HAP-1 (cell line): ENCODE measurements around the gene ALG10.
"Not testable (repeated sequence)": the region's sequence is repeated elsewhere in the genome, so short reads cannot be mapped to it uniquely, and the experiment has no call there.

Experiments used
- DNase-seq, 2 experiments: peaks; one replicate each; pipeline ENCODE4 v3.0.0-alpha.2; 2016 to 2020; ENCODE audit warnings: low spot score in 2 of 2
- H3K27me3 ChIP-seq: fragments of 250-450 bp; sonication (Bioruptor Pico); 2 replicates; pipeline ENCODE4 v1.5.1; 2020; ENCODE audit warnings: low read depth, mild to moderate bottlenecking, moderate library complexity
- H3K36me3 ChIP-seq: fragments of 250-450 bp; sonication (Bioruptor Pico); replicated peaks from 2 replicates; pipeline ENCODE4 v1.5.1; 2020; ENCODE audit warnings: mild to moderate bottlenecking
- H3K4me1 ChIP-seq: fragments of 250-450 bp; sonication (Bioruptor Pico); 2 replicates; pipeline ENCODE4 v1.5.1; 2020; ENCODE audit warnings: mild to moderate bottlenecking
- H3K4me3 ChIP-seq: fragments of 250-450 bp; sonication (Bioruptor Pico); 2 replicates; pipeline ENCODE4 v1.5.1; 2020; ENCODE audit warnings: mild to moderate bottlenecking, moderate library complexity
- H3K9me3 ChIP-seq: fragments of 250-450 bp; sonication (Bioruptor Pico); 2 replicates; pipeline ENCODE4 v1.5.1; 2020; ENCODE audit warnings: mild to moderate bottlenecking, moderate library complexity
- in situ Hi-C: fragments of 300-500 bp; cut with MboI; formaldehyde crosslinking; loops from 3 replicates; pipeline ENCODE4 v1.14.3; 2020; ENCODE audit warnings: low sequenced_read_pairs, inconsistent platforms, mixed read lengths

ALG10 gene, protein sequence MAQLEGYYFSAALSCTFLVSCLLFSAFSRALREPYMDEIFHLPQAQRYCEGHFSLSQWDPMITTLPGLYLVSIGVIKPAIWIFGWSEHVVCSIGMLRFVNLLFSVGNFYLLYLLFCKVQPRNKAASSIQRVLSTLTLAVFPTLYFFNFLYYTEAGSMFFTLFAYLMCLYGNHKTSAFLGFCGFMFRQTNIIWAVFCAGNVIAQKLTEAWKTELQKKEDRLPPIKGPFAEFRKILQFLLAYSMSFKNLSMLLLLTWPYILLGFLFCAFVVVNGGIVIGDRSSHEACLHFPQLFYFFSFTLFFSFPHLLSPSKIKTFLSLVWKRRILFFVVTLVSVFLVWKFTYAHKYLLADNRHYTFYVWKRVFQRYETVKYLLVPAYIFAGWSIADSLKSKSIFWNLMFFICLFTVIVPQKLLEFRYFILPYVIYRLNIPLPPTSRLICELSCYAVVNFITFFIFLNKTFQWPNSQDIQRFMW

DNA sequence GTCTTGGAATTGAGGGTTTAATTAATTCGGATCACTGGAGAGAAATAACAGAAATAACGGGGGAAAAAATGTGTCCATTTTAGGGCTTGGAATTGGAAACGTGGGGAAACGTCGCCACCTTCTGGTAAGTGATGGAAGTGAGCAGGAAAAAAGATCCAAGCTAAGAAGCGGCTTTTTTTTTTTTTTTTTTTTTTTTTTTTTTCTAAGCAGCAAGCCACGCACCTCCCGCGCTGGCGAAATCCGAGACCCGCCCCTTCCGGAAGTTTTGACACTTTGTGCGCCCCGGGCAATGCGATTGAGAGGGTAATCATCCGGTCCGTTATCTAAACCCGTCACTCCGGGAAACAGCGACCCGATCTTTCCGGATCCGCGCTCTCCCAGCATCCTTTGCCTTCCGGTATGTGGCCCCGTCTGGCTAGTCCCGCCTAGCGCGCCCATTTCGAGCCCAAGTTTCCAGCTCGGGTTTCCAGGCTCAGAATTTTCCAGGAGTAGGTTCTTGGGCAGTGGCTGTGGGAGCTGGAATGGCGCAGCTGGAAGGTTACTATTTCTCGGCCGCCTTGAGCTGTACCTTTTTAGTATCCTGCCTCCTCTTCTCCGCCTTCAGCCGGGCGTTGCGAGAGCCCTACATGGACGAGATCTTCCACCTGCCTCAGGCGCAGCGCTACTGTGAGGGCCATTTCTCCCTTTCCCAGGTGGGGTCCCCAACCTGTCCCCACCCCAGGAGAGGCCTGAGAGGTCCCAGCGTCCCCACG is at the start of gene ALG10:
ALG10 (plus strand) TSS at position 418 of the 752 bp plus-strand sequence; CDS start at position 522, 104 bp downstream.
- in situ Hi-C loops, result loop anchor here (5.0 to 25.0 kb wide), 2 partner anchors 1085 to 1265 kb away; partner anchors contain the start of gene YARS2
- Histone ChIP-seq H3K27me3 (no peaks in the 10 kb centered on the region), H3K4me1 (peaks cover 5% of the 10 kb centered on the region; the same call in 1 of the 2 replicates), H3K9me3 (no peaks in the 10 kb centered on the region), H3K36me3 (peaks cover 3% of the 10 kb centered on the region), H3K4me3 (peak within 1 kb of the TSS; percentile 77)
- peak; percentile 82 to 97 for DNase-seq

DNA sequence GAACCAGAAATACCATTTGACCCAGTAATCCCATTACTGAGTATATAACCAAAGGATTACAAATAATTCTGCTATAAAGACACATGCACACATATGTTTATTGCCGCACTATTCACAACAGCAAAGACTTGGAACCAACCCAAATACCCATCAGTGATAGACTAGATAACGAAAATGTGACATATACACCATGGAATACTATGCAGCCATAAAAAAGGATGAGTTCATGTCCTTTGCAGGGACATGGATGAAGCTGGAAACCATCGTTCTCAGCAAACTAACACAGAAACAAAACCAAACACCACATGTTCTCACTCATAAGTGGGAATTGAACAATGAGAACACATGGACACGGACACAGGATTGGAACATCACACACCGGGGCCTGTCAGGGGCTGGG is 49.4 kb upstream of the ALG10 start:
- in situ Hi-C loops, H3K4me3 ChIP-seq: not testable (repeated sequence)

DNA sequence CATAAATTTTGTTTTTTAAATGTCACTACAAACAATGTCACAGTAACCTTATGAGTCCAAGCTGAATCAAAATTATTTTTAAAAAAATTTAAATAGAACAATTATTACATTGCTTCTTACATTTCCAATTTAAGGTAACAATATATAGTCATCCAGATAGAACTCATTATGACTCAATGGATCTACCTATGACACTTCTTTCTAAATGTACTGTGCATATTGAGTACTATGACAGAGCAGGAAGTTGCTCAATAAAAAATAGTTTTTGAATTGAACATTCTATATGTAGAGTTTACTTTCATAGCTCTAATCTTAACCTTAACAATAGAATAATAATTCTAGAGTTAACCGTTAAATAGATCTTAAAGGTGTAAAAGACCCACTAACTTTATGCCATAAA is 44.4 kb upstream of the ALG10 start:
- Histone ChIP-seq H3K9me3 (no peaks in the 10 kb centered on the region), H3K27me3 (no peaks in the 10 kb centered on the region), H3K4me1 (no peaks in the 10 kb centered on the region), H3K4me3 (no peak overlapping the region), H3K36me3 (no peaks in the 10 kb centered on the region)
- in situ Hi-C loops, result no loop called here
- DNase-seq, result no peak

More for the DNA sequence above, 49.4 kb upstream of the ALG10 start:
- not testable (repeated sequence) for H3K27me3 ChIP-seq, H3K36me3 ChIP-seq, DNase-seq, H3K4me1 ChIP-seq, H3K9me3 ChIP-seq

DNA sequence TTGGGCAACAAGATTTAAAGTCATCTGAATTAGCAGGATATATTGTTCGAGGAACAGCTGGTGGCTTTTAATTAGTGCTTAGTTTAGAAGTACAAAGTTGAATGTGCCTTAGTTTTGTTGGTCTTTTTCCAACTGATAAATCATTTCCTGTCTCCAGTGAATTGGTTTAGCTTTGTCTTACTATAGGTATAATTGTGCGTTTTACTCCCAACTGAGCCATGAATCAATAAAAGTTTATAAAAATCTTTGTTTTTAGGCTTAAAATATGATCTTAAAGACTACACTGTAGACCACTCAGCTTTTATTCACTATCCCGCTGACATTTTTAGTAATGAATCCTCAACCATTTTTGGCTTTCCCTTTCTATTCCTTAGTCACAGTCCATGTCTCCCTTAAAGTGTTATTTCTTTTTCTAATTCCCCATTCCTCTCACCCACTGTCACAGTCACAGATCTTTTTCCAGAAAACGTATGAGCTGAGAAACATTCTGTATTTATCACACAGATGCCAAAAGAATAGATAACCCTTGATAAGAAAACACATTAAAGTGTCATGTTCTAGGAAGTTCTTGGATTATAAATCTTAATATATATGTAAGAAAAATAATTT is 34.0 kb upstream of the ALG10 start:
- no peak for DNase-seq
- Histone ChIP-seq H3K36me3 (no peaks in the 10 kb centered on the region), H3K4me3 (no peak overlapping the region), H3K27me3 (no peaks in the 10 kb centered on the region), H3K9me3 (no peaks in the 10 kb centered on the region), H3K4me1 (no peaks in the 10 kb centered on the region)
- in situ Hi-C loops, result no loop called here

DNA sequence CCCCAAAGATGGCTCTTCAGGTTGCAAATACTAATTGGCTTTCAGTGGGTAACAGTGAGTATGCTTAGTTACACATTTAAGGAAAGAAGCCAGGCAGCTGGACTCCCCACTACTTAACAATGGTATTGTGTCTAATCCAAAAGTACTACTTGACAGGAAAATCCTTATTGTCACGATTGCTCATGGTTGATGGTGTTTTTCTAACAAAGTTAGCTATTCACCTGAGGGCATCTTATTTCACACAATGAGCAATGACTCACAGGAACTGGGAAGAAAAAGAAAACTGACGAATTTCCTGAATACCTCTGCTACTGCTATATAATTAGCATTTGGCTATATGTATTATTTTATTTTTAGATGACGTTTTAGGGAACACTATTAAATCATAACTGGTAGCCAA is 33.4 kb upstream of the ALG10 start:
- no peak for DNase-seq
- Histone ChIP-seq H3K4me1 (no peaks in the 10 kb centered on the region), H3K4me3 (no peak overlapping the region), H3K27me3 (no peaks in the 10 kb centered on the region), H3K36me3 (no peaks in the 10 kb centered on the region), H3K9me3 (no peaks in the 10 kb centered on the region)
- in situ Hi-C loops, result no loop called here

DNA sequence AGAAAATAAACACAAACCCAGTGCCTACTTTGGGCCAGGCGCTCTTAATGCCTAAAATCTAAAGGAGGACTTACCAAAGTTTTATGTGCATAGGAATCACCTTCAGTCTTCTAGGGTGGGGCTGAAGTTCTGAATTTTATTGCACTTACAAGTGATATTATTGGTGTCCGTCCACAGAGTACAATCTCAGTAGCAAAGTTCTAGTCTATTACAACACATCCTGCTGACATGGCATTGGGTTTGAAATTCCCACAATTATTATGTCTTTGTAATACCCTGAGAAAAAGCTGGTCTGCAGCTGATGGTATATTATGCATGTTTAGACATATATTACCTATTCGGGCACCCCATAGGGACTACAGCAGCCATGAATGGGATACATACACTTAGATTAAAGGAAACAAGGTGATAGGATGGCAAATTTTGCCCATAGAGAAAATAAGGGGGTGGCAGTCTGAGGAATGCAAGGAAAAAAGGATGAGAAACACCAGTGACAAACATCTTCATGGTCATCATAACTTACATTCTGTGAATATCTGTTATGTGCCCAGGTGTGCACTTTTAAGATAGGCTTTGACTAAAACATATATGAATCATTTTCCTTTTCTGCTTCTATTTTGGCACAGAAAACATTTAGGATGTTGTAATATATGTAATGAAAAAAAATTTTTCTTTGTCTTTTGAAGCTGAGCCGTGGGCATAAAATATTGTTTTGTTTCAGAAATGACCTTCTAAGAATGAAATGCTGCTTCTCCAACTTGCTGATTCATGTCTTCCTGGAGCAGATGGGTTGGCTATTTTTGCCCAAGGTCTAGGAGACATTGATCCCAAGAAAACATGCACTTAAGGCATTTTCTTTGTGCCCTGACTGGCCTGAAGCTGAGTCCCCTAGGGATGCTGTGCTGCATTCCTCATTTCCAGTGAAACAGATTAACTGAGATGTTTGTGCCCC is 27.2 kb upstream of the ALG10 start:
- no peak overlapping the region for H3K4me3 ChIP-seq
- no peak for DNase-seq
- no peaks in the 10 kb centered on the region for H3K27me3 ChIP-seq
- H3K9me3 ChIP-seq, result no peaks in the 10 kb centered on the region
- in situ Hi-C loops, result no loop called here
- H3K4me1 ChIP-seq, result no peaks in the 10 kb centered on the region
- no peaks in the 10 kb centered on the region for H3K36me3 ChIP-seq

DNA sequence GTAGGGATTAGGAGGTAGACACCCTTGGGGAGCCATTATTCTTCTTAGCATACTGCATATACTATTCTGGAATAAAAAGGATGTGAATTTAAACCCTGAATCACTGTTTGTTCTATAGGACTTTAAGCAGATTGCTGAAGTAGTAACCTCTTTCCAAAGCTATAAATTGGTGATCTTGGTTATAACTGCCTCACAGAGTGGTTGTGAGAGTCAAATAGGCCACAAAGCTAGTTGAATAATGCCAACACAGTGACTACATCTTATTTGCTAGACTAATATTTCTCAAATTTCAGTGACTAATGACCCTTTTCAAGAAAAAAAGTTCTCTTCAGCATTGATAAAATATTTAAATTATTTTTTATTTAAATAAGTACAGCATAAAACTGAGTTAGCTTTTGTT is 13.5 kb upstream of the ALG10 start:
- DNase-seq, H3K9me3 ChIP-seq, H3K36me3 ChIP-seq, H3K4me1 ChIP-seq, H3K4me3 ChIP-seq, H3K27me3 ChIP-seq: not testable (repeated sequence)
- in situ Hi-C loops, result loop anchor here (25.0 kb wide), 1 partner anchor 1072 kb away; no protein-coding TSS in a partner anchor

DNA sequence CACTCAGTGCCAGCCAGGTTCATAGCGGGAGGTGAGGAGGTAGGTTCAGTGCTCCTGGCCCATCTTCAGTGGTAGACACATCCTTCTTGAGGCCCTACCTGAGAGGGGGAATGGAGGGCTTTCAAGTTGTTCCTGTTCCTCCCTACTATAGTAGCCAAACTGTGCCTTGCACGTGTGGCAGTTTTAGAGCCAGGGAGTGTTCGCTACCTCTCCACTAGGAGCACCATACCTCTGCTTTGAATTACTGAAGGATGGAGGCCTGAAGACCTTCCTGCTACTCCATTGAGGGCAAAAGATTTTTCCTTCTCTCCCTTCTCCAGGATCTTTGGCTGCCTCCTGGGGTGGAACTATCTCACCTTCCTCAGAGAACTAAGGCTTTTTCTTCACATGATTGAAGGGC is 5.9 kb upstream of the ALG10 start:
- in situ Hi-C loops, result loop anchor here (25.0 kb wide), 1 partner anchor 1079 kb away; no protein-coding TSS in a partner anchor
- H3K27me3 ChIP-seq, result no peaks in the 10 kb centered on the region
- no peaks in the 10 kb centered on the region for H3K4me1 ChIP-seq
- H3K36me3 ChIP-seq, result no peaks in the 10 kb centered on the region
- no peak overlapping the region for H3K4me3 ChIP-seq
- DNase-seq, result no peak
- H3K9me3 ChIP-seq, result no peaks in the 10 kb centered on the region

DNA sequence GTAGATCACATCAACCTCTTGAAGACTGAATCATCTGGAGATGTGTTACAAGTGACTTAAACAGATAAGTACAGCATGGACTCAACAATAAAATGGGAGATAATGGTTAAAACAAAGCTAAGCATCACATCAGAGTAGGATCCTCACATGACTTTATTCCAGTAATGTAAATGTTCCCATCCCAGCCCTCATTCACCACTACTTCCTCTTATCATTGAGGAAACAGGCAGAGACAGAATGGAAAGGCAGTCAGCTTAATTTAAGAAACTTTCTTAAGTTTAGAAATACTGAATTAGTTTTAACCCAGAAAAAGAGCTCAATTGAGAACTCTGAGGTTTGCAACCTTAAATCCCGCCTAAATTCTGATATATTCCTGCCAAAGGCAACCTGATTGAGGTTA is 1.2 kb upstream of the ALG10 start:
- Histone ChIP-seq H3K9me3 (no peaks in the 10 kb centered on the region), H3K4me1 (peaks cover 5% of the 10 kb centered on the region; the same call in 1 of the 2 replicates), H3K36me3 (peaks cover 3% of the 10 kb centered on the region), H3K27me3 (no peaks in the 10 kb centered on the region), H3K4me3 (no peak overlapping the region)
- in situ Hi-C loops, result loop anchor here (5.0 to 25.0 kb wide), 2 partner anchors 1084 to 1264 kb away; partner anchors contain the start of gene YARS2
- DNase-seq, result no peak

DNA sequence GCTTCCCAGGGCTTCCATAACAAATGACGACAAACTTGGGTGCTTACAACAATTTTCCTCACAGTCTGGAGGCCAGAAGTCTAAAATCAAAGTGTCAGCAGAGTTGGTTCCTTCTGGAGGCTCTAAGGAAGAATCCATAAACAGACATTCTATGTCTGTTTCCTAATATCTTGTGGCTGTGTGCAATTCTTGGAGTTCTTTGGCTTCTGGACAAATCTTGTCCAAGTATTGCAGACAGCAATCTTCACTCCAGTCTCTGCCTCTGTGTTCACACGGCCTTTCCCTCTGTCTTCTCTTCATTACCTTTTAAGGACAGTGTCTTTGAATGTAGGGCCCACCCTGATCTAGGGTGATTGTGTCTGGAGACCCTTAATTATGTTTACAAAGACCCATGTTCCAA is 5.4 kb downstream of the ALG10 start:
- H3K4me1 ChIP-seq, H3K9me3 ChIP-seq, H3K36me3 ChIP-seq, H3K27me3 ChIP-seq, DNase-seq, in situ Hi-C loops, H3K4me3 ChIP-seq: not testable (repeated sequence)

DNA sequence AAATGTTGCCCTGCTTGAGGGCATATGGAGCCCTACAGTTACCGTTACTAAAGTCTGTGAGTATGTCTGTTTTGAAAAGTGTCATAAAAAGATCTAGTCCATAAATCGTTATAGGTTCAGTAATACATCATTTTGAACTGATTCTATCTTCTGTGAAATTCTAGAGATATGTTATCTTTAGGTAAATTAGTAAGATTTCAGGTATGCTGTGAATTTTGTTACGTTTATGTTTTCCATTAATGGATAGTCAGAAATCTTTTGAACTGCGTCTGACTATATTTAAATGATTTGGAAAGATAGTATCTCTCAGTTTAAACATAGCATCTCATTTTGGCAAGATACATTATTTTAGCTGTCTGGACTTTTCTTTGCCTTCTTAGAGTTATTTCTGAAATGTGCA is 8.3 kb downstream of the ALG10 start:
- H3K4me1 ChIP-seq, result no peaks in the 10 kb centered on the region
- in situ Hi-C loops, result loop anchor here (10.0 kb wide), 1 partner anchor 184 kb away; no protein-coding TSS in a partner anchor
- H3K9me3 ChIP-seq, result no peaks in the 10 kb centered on the region
- H3K27me3 ChIP-seq, result no peaks in the 10 kb centered on the region
- no peak overlapping the region for H3K4me3 ChIP-seq
- DNase-seq, result no peak
- no peaks in the 10 kb centered on the region for H3K36me3 ChIP-seq

DNA sequence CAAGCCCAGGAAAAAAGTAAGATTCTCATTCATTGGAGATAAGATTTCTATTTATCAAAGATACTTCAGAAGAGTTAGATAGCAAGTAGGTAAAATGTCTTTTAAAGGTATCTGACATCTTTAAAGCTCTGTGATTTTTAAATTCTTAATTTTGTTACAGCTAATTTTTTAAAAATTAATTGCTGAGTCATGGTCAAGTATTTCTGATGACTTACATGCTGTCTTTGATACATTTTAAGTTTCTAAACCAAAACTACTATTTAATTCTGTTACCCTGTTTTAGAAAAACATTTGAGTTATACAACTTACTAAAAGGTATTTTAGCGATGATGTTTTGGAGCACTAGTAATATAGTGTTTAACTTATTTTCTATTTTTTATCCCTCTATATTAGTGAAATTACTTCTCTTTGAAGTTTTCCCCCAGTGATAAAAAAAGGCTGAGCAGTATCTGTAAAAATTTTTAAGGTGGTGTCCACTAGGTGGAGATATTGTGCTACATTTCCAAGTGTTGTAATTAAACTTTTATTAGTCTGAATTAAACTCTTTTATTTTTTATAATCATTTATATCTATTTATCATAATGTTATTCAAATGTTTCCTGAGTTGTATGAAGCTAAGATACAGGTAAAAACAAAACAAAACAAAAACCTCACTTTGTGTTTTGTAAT is 11.5 kb downstream of the ALG10 start:
- DNase-seq, result peak in 1 of 2 experiments; percentile 10
- in situ Hi-C loops, result loop anchor here (10.0 kb wide), 1 partner anchor 181 kb away; no protein-coding TSS in a partner anchor
- Histone ChIP-seq H3K9me3 (no peaks in the 10 kb centered on the region), H3K4me1 (no peaks in the 10 kb centered on the region), H3K36me3 (no peaks in the 10 kb centered on the region), H3K4me3 (no peak overlapping the region), H3K27me3 (no peaks in the 10 kb centered on the region)
